Thyroid gland (tissue), 4 donors: Measurements from ENCODE around the gene SMIM11. TPM values are rescaled to one million over a fixed set of nuclear protein-coding genes. Genes with fewer than 3 reads are reported as not detected.

ENCODE experiments used
- DNase-seq, 2 donors: peaks; one replicate each; pipeline ENCODE4 v3.0.0-alpha.2; 2019
- H3K27ac ChIP-seq, 3 donors: fragments of 200-600 bp; sonication (generic); 1 replicate in 2 of 3; 2 replicates in 1 of 3; pipeline ENCODE4 v1.5.1; 2016 to 2019; ENCODE audit warnings: mild to moderate bottlenecking in 1 of 3, moderate library complexity in 1 of 3
- H3K27me3 ChIP-seq: fragments of 200-600 bp; sonication (generic); one replicate; pipeline ENCODE4 v1.5.1; 2019
- H3K36me3 ChIP-seq, 2 donors: fragments of 200-600 bp; sonication (generic); one replicate each; pipeline ENCODE4 v1.5.1; 2016 to 2019
- H3K4me1 ChIP-seq, 2 donors: fragments of 200-600 bp; sonication (generic); one replicate each; pipeline ENCODE4 v1.5.1; 2017 to 2019
- H3K4me3 ChIP-seq, 3 donors: fragments of 200-600 bp; sonication (generic); replicated peaks in 1 of 3; 1 replicate in 2 of 3; 2 replicates in 1 of 3; pipeline ENCODE4 v1.5.1; 2016; ENCODE audit warnings: mild to moderate bottlenecking in 1 of 3
- H3K9me3 ChIP-seq: fragments of 200-600 bp; sonication (generic); one replicate; pipeline ENCODE4 v1.5.1; 2017
- POLR2A ChIP-seq, 2 donors: fragments of 450-650 bp; IDR thresholded peaks; one replicate each; pipeline ENCODE4 v1.6.1; 2017; ENCODE audit warnings: antibody characterized with exemption in 2 of 2, mild to moderate bottlenecking in 2 of 2, moderate library complexity in 1 of 2
- WGBS, 2 donors: methylation state at CpG; one replicate each; pipeline ENCODE4 v1.1.5; 2017; 5-methylcytosine and 5-hydroxymethylcytosine counted together
- intact Hi-C: fragments of 100-400 bp; cut with DNase I; formaldehyde crosslinking; loops from one replicate; pipeline ENCODE4 v1.15.1; 2023
- total RNA-seq, 4 donors: library from RNA; depleted of rRNA; stranded (reverse); fragments of >200 nt; gene quantifications; one replicate each; pipeline ENCODE4 v1.2.3, GENCODE V29; 2016
- TF ChIP-seq, protein P1 (sequence below), 6 experiments: fragments of 200-600 bp in 3 of 6; fragments of 450-650 bp in 3 of 6; sonication (generic) in 3 of 6; IDR thresholded peaks; one replicate each; pipeline ENCODE4 v1.5.1; 2016 to 2019; ENCODE audit warnings: antibody characterized with exemption in 6 of 6, mild to moderate bottlenecking in 2 of 6, inconsistent platforms in 1 of 6, moderate library complexity in 1 of 6

SMIM11 gene
- total RNA-seq, 4 donors from 2014 or later, result 1.5 to 64.1 (median 12.0) TPM

DNA sequence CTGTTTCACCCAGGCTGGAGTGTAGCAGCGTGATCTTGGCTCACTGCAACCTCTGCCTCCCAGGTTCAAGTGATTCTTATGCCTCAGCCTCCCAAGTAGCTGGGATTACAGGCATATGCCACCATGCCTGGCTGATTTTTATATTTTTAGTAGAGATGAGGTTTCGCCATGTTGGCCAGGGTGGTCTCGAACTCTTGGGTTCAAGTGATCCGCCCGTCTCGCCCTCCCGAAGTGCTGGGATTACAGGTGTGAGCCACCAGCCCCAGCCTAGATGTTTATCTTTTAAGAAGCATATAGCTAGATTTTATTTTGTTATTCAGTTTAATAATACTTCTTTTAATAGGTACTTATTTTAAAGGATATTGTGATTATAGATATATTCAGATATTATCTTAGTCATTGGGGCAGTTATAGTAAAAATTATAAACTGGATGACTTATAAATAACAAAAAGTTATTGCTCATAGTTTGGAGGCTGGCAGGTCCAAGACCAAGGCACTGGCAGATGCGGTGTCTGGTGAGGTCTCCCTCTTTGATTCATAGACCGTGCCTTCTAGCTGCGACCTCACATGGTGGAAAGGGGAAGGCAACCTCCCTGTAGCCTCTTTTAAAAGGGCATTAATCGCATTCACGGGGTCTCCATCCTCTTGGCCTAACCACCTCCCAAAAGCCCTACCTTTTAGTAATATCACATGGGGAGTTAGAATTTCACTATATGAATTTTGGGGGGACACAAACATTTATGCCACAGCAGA lies 14.6 kb upstream of the SMIM11 start:
- WGBS, 2 donors, result 90 to 91% methylated on average over 12 of the region's 12 CpGs

DNA sequence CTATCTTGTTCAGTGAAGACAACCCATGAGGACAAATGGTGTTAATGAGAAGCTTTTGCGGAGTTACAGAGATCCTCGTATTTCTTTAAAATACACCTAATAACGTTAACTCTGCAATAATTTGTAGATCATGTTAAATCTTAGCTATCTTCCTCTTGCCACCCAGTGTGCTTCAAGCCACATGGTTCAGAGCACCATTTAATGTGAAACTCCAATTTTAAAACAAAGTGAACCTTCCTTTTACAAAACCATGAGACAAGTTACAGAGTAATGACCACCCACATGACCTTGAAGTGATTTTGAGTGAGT lies 13.2 kb upstream of the SMIM11 start:
- intact Hi-C loops, result no loop called here
- H3K27me3 ChIP-seq, result no peaks in the 10 kb centered on the region
- H3K4me1 ChIP-seq, result no peaks in the 10 kb centered on the region
- DNase-seq, result no peak
- TF ChIP-seq POLR2A (IDR thresholded peaks at IDR 0.05), result no peak
- TF ChIP-seq, protein P1, sequence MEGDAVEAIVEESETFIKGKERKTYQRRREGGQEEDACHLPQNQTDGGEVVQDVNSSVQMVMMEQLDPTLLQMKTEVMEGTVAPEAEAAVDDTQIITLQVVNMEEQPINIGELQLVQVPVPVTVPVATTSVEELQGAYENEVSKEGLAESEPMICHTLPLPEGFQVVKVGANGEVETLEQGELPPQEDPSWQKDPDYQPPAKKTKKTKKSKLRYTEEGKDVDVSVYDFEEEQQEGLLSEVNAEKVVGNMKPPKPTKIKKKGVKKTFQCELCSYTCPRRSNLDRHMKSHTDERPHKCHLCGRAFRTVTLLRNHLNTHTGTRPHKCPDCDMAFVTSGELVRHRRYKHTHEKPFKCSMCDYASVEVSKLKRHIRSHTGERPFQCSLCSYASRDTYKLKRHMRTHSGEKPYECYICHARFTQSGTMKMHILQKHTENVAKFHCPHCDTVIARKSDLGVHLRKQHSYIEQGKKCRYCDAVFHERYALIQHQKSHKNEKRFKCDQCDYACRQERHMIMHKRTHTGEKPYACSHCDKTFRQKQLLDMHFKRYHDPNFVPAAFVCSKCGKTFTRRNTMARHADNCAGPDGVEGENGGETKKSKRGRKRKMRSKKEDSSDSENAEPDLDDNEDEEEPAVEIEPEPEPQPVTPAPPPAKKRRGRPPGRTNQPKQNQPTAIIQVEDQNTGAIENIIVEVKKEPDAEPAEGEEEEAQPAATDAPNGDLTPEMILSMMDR (IDR thresholded peaks at IDR 0.05), result peak in 1 of 6 experiments; percentile 0
- 18 to 27% methylated on average over 3 of the region's 3 CpGs for WGBS, 2 donors
- H3K4me3 ChIP-seq, result no peak overlapping the region
- no peak overlapping the region for H3K27ac ChIP-seq
- H3K9me3 ChIP-seq, result no peaks in the 10 kb centered on the region
- no peaks in the 10 kb centered on the region for H3K36me3 ChIP-seq

More for the DNA sequence above, 14.6 kb upstream of the SMIM11 start:
- no peaks in the 10 kb centered on the region for H3K9me3 ChIP-seq
- DNase-seq, result no peak
- H3K27ac ChIP-seq, result no peak overlapping the region
- no peak for TF ChIP-seq POLR2A (IDR thresholded peaks at IDR 0.05)
- TF ChIP-seq, protein P1 (IDR thresholded peaks at IDR 0.05), result no peak
- H3K4me3 ChIP-seq, result no peak overlapping the region
- H3K27me3 ChIP-seq, result no peaks in the 10 kb centered on the region
- intact Hi-C loops, result no loop called here
- no peaks in the 10 kb centered on the region for H3K4me1 ChIP-seq
- H3K36me3 ChIP-seq, result no peaks in the 10 kb centered on the region

DNA sequence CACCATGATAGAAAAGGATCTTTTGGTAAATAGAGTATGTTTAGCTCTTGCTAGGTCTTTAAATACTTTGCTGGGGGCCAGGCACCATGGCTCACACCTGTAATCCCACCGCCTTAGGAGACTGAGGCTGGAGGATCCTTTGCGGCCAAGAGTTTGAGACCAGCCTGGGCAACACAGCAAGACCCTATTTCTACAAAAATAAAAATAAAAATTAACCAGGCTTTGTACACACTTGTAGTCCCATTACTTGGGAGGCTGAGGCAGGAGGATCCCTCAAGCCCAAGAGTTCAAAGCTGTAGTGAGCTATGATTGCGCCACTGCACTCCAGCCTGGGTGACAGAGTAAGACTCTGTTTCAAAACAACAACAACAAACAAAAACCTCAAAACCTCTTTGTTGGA lies 12.6 kb upstream of the SMIM11 start:
- no peaks in the 10 kb centered on the region for H3K36me3 ChIP-seq
- no peak for DNase-seq
- 96 to 98% methylated on average over 3 of the region's 3 CpGs for WGBS, 2 donors
- H3K9me3 ChIP-seq, result no peaks in the 10 kb centered on the region
- intact Hi-C loops, result no loop called here
- TF ChIP-seq, protein P1 (IDR thresholded peaks at IDR 0.05), result no peak
- no peak for TF ChIP-seq POLR2A (IDR thresholded peaks at IDR 0.05)
- no peak overlapping the region for H3K27ac ChIP-seq
- H3K27me3 ChIP-seq, result no peaks in the 10 kb centered on the region
- no peak overlapping the region for H3K4me3 ChIP-seq
- no peaks in the 10 kb centered on the region for H3K4me1 ChIP-seq

DNA sequence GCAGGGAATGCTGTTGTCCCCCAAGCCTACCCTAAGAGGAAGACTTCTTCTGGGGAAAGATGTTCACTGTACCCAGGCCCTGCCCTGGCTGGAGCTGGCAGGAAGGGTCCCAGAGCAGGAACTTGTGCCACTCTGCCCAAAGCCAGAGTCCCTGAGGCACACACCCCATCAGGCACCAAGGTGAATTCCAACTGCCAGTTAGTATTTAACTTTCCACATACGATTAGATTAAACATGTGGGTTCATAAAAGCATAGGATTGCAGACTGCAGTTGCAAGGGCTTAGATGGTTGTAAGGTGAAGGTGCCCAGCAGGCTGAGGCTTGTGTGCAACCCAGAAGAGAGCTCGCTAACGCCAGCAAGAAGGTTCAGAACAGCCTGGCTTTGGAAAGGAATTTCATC lies 11.6 kb upstream of the SMIM11 start, which contains the start of gene KCNE2:
Gene KCNE2 (plus strand): TSS at position 274 of the 400 bp plus-strand sequence. CDS start 6,473 bp downstream, outside the sequence.
- WGBS, 2 donors, result 94 to 97% methylated on average over 3 of the region's 3 CpGs
- no peak for DNase-seq
- intact Hi-C loops, result no loop called here
- Histone ChIP-seq H3K9me3 (no peaks in the 10 kb centered on the region), H3K36me3 (no peaks in the 10 kb centered on the region), H3K4me3 (no peak within 1 kb of the TSS), H3K27ac (no peak within 1 kb of the TSS), H3K27me3 (no peaks in the 10 kb centered on the region), H3K4me1 (no peaks in the 10 kb centered on the region)
- TF ChIP-seq, protein P1 (IDR thresholded peaks at IDR 0.05), result no peak
- TF ChIP-seq POLR2A (IDR thresholded peaks at IDR 0.05), result no peak

DNA sequence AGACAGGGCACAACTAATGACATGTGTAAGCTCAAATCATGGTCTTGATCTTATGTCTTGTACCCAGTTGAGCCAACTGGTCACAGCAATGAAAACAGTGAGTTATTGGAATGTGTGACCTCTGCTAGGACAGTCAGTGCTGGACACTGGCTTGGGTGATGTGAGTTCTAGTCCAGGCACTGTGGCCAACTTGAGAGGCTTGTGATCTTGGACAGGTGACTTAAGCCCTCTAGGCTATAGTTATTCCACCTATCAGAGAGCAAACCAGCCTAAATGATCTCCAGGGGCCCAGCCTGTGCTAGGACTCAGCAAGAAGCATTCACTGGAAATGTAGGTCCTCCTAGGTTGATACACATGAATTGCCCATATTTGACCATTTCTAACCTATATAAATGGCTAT lies 10.4 kb upstream of the SMIM11 start:
- Histone ChIP-seq H3K9me3 (no peaks in the 10 kb centered on the region), H3K27me3 (no peaks in the 10 kb centered on the region), H3K36me3 (no peaks in the 10 kb centered on the region), H3K4me1 (no peaks in the 10 kb centered on the region), H3K27ac (no peak overlapping the region), H3K4me3 (no peak overlapping the region)
- intact Hi-C loops, result no loop called here
- TF ChIP-seq, protein P1 (IDR thresholded peaks at IDR 0.05), result no peak
- TF ChIP-seq POLR2A (IDR thresholded peaks at IDR 0.05), result no peak
- DNase-seq, result no peak
